Osteoblast (primary cell): ENCODE results near the gene RAN. TPM values are rescaled to one million over a fixed set of nuclear protein-coding genes. Genes with fewer than 3 reads are reported as not detected.

Experiments
- DNase-seq: peaks from one replicate; pipeline ENCODE4 v3.0.0; 2011; ENCODE audit warnings: low spot score, mixed read lengths; ENCODE audit not compliant: insufficient read length; ENCODE audit errors: missing footprints
- H2AFZ ChIP-seq: 2 replicates; pipeline ENCODE4 v1.6.0; 2011; ENCODE audit warnings: mild to moderate bottlenecking, low read length
- H3K27ac ChIP-seq: 2 replicates; pipeline ENCODE4 v1.5.1; 2011; ENCODE audit warnings: mild to moderate bottlenecking, low read depth, low read length, moderate library complexity
- H3K27me3 ChIP-seq: 2 replicates; pipeline ENCODE4 v1.6.0; 2012; ENCODE audit warnings: mild to moderate bottlenecking, control low read depth, inconsistent platforms, low read length, moderate library complexity; ENCODE audit not compliant: insufficient read depth
- H3K36me3 ChIP-seq: 2 replicates; pipeline ENCODE4 v1.5.1; 2011; ENCODE audit warnings: mild to moderate bottlenecking, low read length, control low read depth, moderate library complexity; ENCODE audit not compliant: insufficient read depth
- H3K4me1 ChIP-seq: 2 replicates; pipeline ENCODE4 v1.5.1; 2011; ENCODE audit warnings: mild to moderate bottlenecking, low read length, control low read depth, moderate library complexity; ENCODE audit not compliant: insufficient read depth
- H3K4me2 ChIP-seq: 2 replicates; pipeline ENCODE4 v1.6.0; 2011; ENCODE audit warnings: mild to moderate bottlenecking, low read length; ENCODE audit not compliant: insufficient read depth
- H3K4me3 ChIP-seq: fragments of 200-600 bp; sonication (generic); 3 replicates; pipeline ENCODE4 v1.5.1; 2012; ENCODE audit warnings: mild to moderate bottlenecking, low read length, inconsistent platforms; ENCODE audit not compliant: insufficient read depth
- H3K79me2 ChIP-seq: 2 replicates; pipeline ENCODE4 v1.6.0; 2012; ENCODE audit warnings: mild to moderate bottlenecking, low read length, control low read depth, inconsistent platforms; ENCODE audit not compliant: insufficient read depth
- H3K9me3 ChIP-seq: 2 replicates; pipeline ENCODE4 v1.5.1; 2011; ENCODE audit warnings: low read depth, low read length, control low read depth
- H4K20me1 ChIP-seq: 2 replicates; pipeline ENCODE4 v1.6.0; 2012; ENCODE audit warnings: mild to moderate bottlenecking, low read length, control low read depth; ENCODE audit not compliant: insufficient read depth
- total RNA-seq: library from RNA; depleted of rRNA; stranded (reverse); fragments of >200 nt; gene quantifications from 2 replicates; pipeline ENCODE4 v1.2.3, GENCODE V29; 2012
- TF ChIP-seq, protein P1 (sequence below): IDR thresholded peaks from 2 replicates; pipeline ENCODE4 v1.5.1; 2011; ENCODE audit warnings: mild to moderate bottlenecking, low read depth, low read length, moderate library complexity; ENCODE audit errors: extremely low read depth

Gene RAN
- total RNA-seq, 1 donor: 436 TPM

DNA sequence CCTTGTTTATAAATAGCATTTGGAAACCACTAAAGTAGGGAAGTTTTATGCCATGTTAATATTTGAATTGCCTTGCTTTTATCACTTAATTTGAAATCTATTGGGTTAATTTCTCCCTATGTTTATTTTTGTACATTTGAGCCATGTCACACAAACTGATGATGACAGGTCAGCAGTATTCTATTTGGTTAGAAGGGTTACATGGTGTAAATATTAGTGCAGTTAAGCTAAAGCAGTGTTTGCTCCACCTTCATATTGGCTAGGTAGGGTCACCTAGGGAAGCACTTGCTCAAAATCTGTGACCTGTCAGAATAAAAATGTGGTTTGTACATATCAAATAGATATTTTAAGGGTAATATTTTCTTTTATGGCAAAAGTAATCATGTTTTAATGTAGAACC lies 4.4 kb downstream of the RAN start:
- Histone ChIP-seq H3K27me3 (no peaks in the 10 kb centered on the region), H3K79me2 (peaks cover 27% of the 10 kb centered on the region), H3K27ac (no peak overlapping the region), H3K36me3 (peaks cover 47% of the 10 kb centered on the region), H3K4me3 (no peak overlapping the region), H3K4me2 (no peak overlapping the region), H2AFZ (no peak overlapping the region), H4K20me1 (peaks cover 36% of the 10 kb centered on the region), H3K4me1 (peaks cover 20% of the 10 kb centered on the region), H3K9me3 (no peaks in the 10 kb centered on the region)
- DNase-seq: no peak
- TF ChIP-seq, protein P1, sequence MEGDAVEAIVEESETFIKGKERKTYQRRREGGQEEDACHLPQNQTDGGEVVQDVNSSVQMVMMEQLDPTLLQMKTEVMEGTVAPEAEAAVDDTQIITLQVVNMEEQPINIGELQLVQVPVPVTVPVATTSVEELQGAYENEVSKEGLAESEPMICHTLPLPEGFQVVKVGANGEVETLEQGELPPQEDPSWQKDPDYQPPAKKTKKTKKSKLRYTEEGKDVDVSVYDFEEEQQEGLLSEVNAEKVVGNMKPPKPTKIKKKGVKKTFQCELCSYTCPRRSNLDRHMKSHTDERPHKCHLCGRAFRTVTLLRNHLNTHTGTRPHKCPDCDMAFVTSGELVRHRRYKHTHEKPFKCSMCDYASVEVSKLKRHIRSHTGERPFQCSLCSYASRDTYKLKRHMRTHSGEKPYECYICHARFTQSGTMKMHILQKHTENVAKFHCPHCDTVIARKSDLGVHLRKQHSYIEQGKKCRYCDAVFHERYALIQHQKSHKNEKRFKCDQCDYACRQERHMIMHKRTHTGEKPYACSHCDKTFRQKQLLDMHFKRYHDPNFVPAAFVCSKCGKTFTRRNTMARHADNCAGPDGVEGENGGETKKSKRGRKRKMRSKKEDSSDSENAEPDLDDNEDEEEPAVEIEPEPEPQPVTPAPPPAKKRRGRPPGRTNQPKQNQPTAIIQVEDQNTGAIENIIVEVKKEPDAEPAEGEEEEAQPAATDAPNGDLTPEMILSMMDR: no peak

DNA sequence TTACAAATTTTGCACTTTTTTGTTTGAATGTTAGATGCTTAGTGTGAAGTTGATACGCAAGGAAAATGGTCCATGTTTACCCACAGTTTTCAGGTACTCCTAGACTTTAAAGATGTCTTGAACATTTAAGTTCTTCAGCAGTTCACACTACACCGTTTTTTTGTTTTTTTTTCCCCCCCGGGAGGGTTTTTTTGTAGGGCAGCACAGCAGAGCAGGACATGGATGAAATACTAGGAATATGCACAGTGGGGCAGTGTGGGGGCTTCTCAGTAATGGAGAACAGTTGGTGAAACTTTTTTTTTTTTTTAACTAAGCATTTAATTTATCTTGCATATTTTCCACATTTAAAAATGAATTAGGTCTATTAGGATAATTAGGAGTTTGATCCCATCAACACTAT lies 4.9 kb downstream of the RAN start:
- Histone ChIP-seq H4K20me1 (peaks cover 36% of the 10 kb centered on the region), H3K27ac (no peak overlapping the region), H3K36me3 (peaks cover 47% of the 10 kb centered on the region), H3K4me2 (no peak overlapping the region), H3K9me3 (no peaks in the 10 kb centered on the region), H3K4me1 (peaks cover 18% of the 10 kb centered on the region), H2AFZ (no peak overlapping the region), H3K79me2 (peaks cover 27% of the 10 kb centered on the region), H3K4me3 (no peak overlapping the region), H3K27me3 (no peaks in the 10 kb centered on the region)
- DNase-seq: no peak
- TF ChIP-seq, protein P1: no peak

DNA sequence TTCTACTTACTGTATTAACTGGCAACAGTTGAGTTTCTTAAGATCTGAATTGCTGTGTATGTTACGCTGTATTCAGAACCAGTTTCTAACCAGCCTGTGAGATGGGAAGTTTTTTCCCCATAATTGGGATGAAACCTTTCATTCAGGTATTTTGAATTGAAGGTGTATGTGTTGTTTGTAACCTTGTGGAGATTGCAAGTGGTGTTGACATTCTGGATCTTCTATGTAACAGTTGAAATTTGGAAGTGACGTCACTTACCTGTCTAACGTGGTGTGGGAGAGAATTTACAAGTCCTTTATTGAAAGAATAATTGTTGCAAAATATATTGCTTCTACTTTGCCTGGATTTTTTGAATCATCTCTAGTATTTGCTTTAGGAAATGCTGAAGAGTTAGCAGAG lies 5.5 kb downstream of the RAN start:
- H2AFZ ChIP-seq: no peak overlapping the region
- H3K4me3 ChIP-seq: no peak overlapping the region
- no peaks in the 10 kb centered on the region for H3K27me3 ChIP-seq
- no peak for DNase-seq
- H3K4me1 ChIP-seq: peaks cover 18% of the 10 kb centered on the region
- H3K27ac ChIP-seq: no peak overlapping the region
- H3K4me2 ChIP-seq: no peak overlapping the region
- TF ChIP-seq, protein P1: no peak
- peaks cover 36% of the 10 kb centered on the region for H4K20me1 ChIP-seq
- peaks cover 24% of the 10 kb centered on the region for H3K79me2 ChIP-seq
- peaks cover 47% of the 10 kb centered on the region for H3K36me3 ChIP-seq
- no peaks in the 10 kb centered on the region for H3K9me3 ChIP-seq

DNA sequence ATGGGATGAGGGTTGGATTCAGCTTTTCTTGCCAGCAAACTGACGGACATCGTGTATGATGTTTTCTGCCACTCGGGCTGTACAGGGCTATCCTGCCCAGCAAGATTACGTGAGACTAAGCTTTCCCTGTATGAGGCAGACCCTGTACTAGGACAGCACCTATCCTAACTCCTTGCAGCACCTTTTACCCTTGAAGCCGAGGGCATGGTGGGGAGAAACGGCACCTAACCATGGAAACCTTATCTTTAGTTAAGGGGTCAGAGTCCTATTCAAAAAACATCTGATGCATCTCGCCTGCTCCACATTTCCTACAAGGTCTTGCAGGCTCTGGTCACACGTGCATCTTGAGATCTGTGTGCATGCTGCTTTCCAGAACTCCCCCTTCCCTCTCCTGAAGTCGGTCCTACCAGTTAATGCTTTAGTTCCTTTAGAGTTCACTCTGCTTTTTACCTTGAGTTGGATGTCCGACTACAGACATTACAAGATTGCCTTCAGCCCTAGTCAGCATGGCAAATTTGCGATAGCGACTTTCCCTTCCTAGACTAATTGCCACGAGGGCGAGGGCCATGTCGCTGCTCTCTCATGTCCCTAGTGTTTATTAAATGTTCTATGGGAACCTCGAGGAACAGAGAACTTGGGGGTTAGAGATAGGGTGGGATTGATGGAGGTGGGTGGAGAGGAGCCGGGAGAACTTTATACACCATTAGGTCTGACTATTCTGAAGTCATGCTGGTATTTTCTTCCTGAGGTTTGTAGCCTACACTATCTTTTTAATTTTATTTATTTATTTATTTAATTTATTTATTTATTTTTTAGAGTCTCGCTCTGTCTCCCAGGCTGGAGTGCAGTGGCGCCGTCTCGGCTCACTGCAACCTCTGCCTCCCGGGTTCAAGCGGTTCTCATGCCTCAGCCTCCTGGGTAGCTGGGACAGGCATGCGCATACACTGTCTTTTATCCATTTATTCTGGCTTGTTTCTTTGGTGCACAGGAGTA lies 6.6 kb downstream of the RAN start:
- peaks cover 7% of the 10 kb centered on the region for H3K4me1 ChIP-seq
- no peaks in the 10 kb centered on the region for H3K27me3 ChIP-seq
- H3K27ac ChIP-seq: no peak overlapping the region
- peaks cover 27% of the 10 kb centered on the region for H4K20me1 ChIP-seq
- H3K79me2 ChIP-seq: peaks cover 12% of the 10 kb centered on the region
- no peak overlapping the region for H2AFZ ChIP-seq
- no peaks in the 10 kb centered on the region for H3K9me3 ChIP-seq
- DNase-seq: no peak
- H3K36me3 ChIP-seq: peaks cover 39% of the 10 kb centered on the region
- H3K4me2 ChIP-seq: no peak overlapping the region
- TF ChIP-seq, protein P1: no peak
- no peak overlapping the region for H3K4me3 ChIP-seq
